Neuronal stem cell (in vitro differentiated cells): Measurements from ENCODE around the gene PHC2.
A peak's percentile ranks its signal among the peaks of the same experiment; 100 is the strongest.

Experiments
- DNase-seq: peaks from one replicate; pipeline ENCODE4 v3.0.0-alpha.2; 2013; ENCODE audit warnings: low spot score
- H2AFZ ChIP-seq: one replicate; pipeline ENCODE4 v1.6.1; 2013; ENCODE audit warnings: mild to moderate bottlenecking, low read length, inconsistent platforms
- H2AK5ac ChIP-seq: 2 replicates; pipeline ENCODE4 v1.6.1; 2013; ENCODE audit warnings: low read depth, mild to moderate bottlenecking, inconsistent platforms, low read length, moderate library complexity, mixed read lengths
- H2BK120ac ChIP-seq: 2 replicates; pipeline ENCODE4 v1.6.1; 2013; ENCODE audit warnings: low read depth, mild to moderate bottlenecking, inconsistent platforms, low read length, moderate library complexity, mixed read lengths
- H2BK12ac ChIP-seq: one replicate; pipeline ENCODE4 v1.6.1; 2013; ENCODE audit warnings: low read length, inconsistent platforms
- H2BK15ac ChIP-seq: 2 replicates; pipeline ENCODE4 v1.6.1; 2013; ENCODE audit warnings: mild to moderate bottlenecking, low read length, inconsistent platforms, mixed read lengths
- H2BK5ac ChIP-seq: one replicate; pipeline ENCODE4 v1.6.1; 2013; ENCODE audit warnings: inconsistent platforms, mild to moderate bottlenecking, low read length, moderate library complexity
- H3K14ac ChIP-seq: one replicate; pipeline ENCODE4 v1.6.1; 2013; ENCODE audit warnings: low read length, inconsistent platforms
- H3K18ac ChIP-seq: 2 replicates; pipeline ENCODE4 v1.6.1; 2013; ENCODE audit warnings: low read length, inconsistent platforms
- H3K23ac ChIP-seq: 2 replicates; pipeline ENCODE4 v1.6.1; 2013; ENCODE audit warnings: low read depth, mild to moderate bottlenecking, mixed read lengths, low read length, inconsistent platforms; ENCODE audit not compliant: poor library complexity
- H3K27ac ChIP-seq: replicated peaks from 3 replicates; pipeline ENCODE4 v1.5.1; 2013; ENCODE audit warnings: low read length, inconsistent platforms
- H3K27me3 ChIP-seq, 3 experiments: 2 replicates each; pipeline ENCODE4 v1.6.1; 2013; ENCODE audit warnings: low read length in 3 of 3, mild to moderate bottlenecking in 2 of 3, inconsistent platforms in 1 of 3, low read depth in 1 of 3, mixed read lengths in 1 of 3, moderate library complexity in 1 of 3; ENCODE audit not compliant: control insufficient read depth in 3 of 3, insufficient read depth in 3 of 3
- H3K36me3 ChIP-seq, 2 donors: replicated peaks in 1 of 2; 2 replicates each; pipeline ENCODE4 v1.6.1; 2013; ENCODE audit warnings: low read length in 2 of 2; ENCODE audit not compliant: control insufficient read depth in 2 of 2, insufficient read depth in 2 of 2
- H3K4ac ChIP-seq: 2 replicates; pipeline ENCODE4 v1.6.1; 2013; ENCODE audit warnings: inconsistent platforms, mild to moderate bottlenecking, low read length, moderate library complexity
- H3K4me1 ChIP-seq, 2 donors: 1 replicate in 1 of 2; 2 replicates in 1 of 2; pipeline ENCODE4 v1.6.1; 2013; ENCODE audit warnings: low read length in 2 of 2, low read depth in 1 of 2; ENCODE audit not compliant: control insufficient read depth in 2 of 2, insufficient read depth in 1 of 2
- H3K4me2 ChIP-seq: one replicate; pipeline ENCODE4 v1.6.1; 2013; ENCODE audit warnings: mild to moderate bottlenecking, low read length, inconsistent platforms; ENCODE audit not compliant: insufficient read depth, poor library complexity, severe bottlenecking
- H3K4me3 ChIP-seq, 2 donors: 2 replicates each; pipeline ENCODE4 v1.5.1; 2013; ENCODE audit warnings: low read length in 2 of 2, mild to moderate bottlenecking in 2 of 2, inconsistent platforms in 1 of 2, moderate library complexity in 1 of 2
- H3K79me1 ChIP-seq: one replicate; pipeline ENCODE4 v1.6.1; 2013; ENCODE audit warnings: low read depth, mild to moderate bottlenecking, inconsistent platforms, low read length, moderate library complexity
- H3K9ac ChIP-seq: one replicate; pipeline ENCODE4 v1.6.1; 2013; ENCODE audit warnings: mild to moderate bottlenecking, low read depth, low read length, inconsistent platforms; ENCODE audit not compliant: poor library complexity
- H3K9me3 ChIP-seq, 2 donors: replicated peaks in 1 of 2; 2 replicates each; pipeline versions ENCODE3 to v1.6.1; 2013; ENCODE audit warnings: low read length in 2 of 2, mild to moderate bottlenecking in 2 of 2, inconsistent platforms in 1 of 2, low read depth in 1 of 2, mixed read lengths in 1 of 2, moderate library complexity in 1 of 2; ENCODE audit not compliant: control insufficient read depth in 2 of 2, insufficient read depth in 1 of 2
- H4K8ac ChIP-seq: one replicate; pipeline ENCODE4 v1.6.1; 2013; ENCODE audit warnings: low read depth, mild to moderate bottlenecking, inconsistent platforms, low read length, moderate library complexity
- H4K91ac ChIP-seq: one replicate; pipeline ENCODE4 v1.6.1; 2013; ENCODE audit warnings: low read length, low read depth, mild to moderate bottlenecking, inconsistent platforms; ENCODE audit not compliant: poor library complexity
- WGBS, 2 donors: extraction: QIAGEN DNeasy Blood & Tissue Kit; methylation state at CpG; one replicate each; pipeline ENCODE4 v1.1.7; 2013; ENCODE audit warnings: missing lambda C conversion rate in 2 of 2, mixed read lengths in 1 of 2; ENCODE audit not compliant: insufficient read length in 2 of 2, insufficient replicate concordance in 1 of 2; ENCODE audit errors: extremely low coverage in 2 of 2; 5-methylcytosine and 5-hydroxymethylcytosine counted together

The PHC2 gene

DNA sequence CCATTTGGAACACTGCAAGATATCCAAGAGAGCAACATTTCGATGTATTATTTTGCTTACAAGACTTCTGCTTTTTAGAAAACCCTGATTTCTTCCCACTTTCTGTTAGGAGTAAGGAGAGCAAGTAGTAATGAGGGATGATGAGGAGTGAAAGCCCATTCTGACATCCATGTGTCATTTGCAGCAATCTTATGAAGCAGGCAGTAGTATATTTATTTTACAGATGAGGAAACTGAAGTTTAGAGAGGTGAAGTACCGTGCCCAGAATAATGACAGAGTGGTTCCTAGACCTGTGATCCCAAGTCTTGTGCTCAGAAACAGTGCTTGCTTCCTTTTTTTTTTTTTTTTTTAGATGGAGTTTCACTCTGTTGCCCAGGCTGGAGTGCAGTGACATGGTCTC lies 34.4 kb upstream of the PHC2 start:
- DNase-seq = no peak
- H3K27ac ChIP-seq = no peak overlapping the region

DNA sequence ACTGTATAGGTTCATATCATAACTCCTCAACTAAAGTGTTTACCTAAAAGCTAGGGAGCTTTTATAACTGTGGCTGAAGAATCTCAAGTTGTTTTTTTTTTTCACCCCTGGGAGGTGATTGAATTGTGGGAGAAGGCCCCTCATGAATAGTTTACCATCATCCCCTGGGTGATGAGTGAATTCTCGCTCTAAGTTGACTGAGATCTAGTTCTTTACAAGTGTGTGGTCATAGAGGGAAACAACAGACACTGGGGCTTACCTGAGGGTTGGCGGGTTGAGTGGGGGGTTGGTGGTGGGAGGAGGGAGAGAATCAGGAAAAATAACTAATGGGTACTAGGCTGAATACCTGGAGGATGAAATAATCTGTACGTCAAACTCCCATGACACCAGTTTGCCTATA lies 33.7 kb upstream of the PHC2 start:
- H2BK120ac ChIP-seq = no peak overlapping the region
- H4K91ac ChIP-seq = no peak overlapping the region
- H3K4ac ChIP-seq = no peak overlapping the region
- H3K4me3 ChIP-seq = no peak overlapping the region
- H2BK15ac ChIP-seq = no peak overlapping the region
- H3K18ac ChIP-seq = no peak overlapping the region
- H3K4me2 ChIP-seq = no peak overlapping the region
- H2AK5ac ChIP-seq = no peak overlapping the region
- no peaks in the 10 kb centered on the region for H3K36me3 ChIP-seq
- H2BK12ac ChIP-seq = no peak overlapping the region
- no peak overlapping the region for H2BK5ac ChIP-seq
- H3K9ac ChIP-seq = no peak overlapping the region
- no peak overlapping the region for H3K14ac ChIP-seq
- WGBS, 2 donors = no CpG with 5 or more reads among the region's 3 CpGs
- no peak overlapping the region for H3K27ac ChIP-seq
- no peaks in the 10 kb centered on the region for H3K9me3 ChIP-seq
- no peaks in the 10 kb centered on the region for H3K79me1 ChIP-seq
- no peak overlapping the region for H4K8ac ChIP-seq
- H2AFZ ChIP-seq = no peak overlapping the region
- H3K27me3 ChIP-seq = peaks cover 0 to 3% (median 0%) of the 10 kb centered on the region in 3 experiments
- no peak for DNase-seq
- H3K23ac ChIP-seq = no peak overlapping the region
- peaks cover 2 to 7% of the 10 kb centered on the region in 2 donors for H3K4me1 ChIP-seq

More for the DNA sequence above, 34.4 kb upstream of the PHC2 start:
- Histone ChIP-seq H4K8ac (no peak overlapping the region), H2BK5ac (no peak overlapping the region), H2BK12ac (no peak overlapping the region), H2BK15ac (no peak overlapping the region), H3K23ac (no peak overlapping the region), H3K4me1 (peaks cover 2 to 10% of the 10 kb centered on the region in 2 donors), H3K9me3 (no peaks in the 10 kb centered on the region), H2AFZ (no peak overlapping the region), H3K18ac (no peak overlapping the region), H3K36me3 (no peaks in the 10 kb centered on the region), H2AK5ac (no peak overlapping the region), H3K4me3 (no peak overlapping the region), H3K4ac (no peak overlapping the region), H3K14ac (no peak overlapping the region), H3K27me3 (peaks cover 0 to 3% (median 0%) of the 10 kb centered on the region in 3 experiments), H2BK120ac (no peak overlapping the region), H3K9ac (no peak overlapping the region), H4K91ac (no peak overlapping the region), H3K4me2 (no peak overlapping the region), H3K79me1 (no peaks in the 10 kb centered on the region)
- WGBS, 2 donors = no CpG with 5 or more reads among the region's 2 CpGs

GRCh38 chr1:33462405-33463164 lies 31.7 kb upstream of the PHC2 start:
- Histone ChIP-seq H3K4me3 (no peak overlapping the region), H3K36me3 (no peaks in the 10 kb centered on the region), H3K27ac (no peak overlapping the region), H2BK12ac (no peak overlapping the region), H2BK5ac (no peak overlapping the region), H3K4me2 (no peak overlapping the region), H2AFZ (no peak overlapping the region), H2AK5ac (no peak overlapping the region), H3K79me1 (no peaks in the 10 kb centered on the region), H4K8ac (no peak overlapping the region), H3K9me3 (no peaks in the 10 kb centered on the region), H3K18ac (no peak overlapping the region), H3K4me1 (peaks cover 0 to 3% of the 10 kb centered on the region in 2 donors), H2BK15ac (no peak overlapping the region), H3K27me3 (peaks cover 0 to 3% (median 0%) of the 10 kb centered on the region in 3 experiments), H3K4ac (no peak overlapping the region), H3K14ac (no peak overlapping the region), H2BK120ac (no peak overlapping the region), H3K23ac (no peak overlapping the region), H4K91ac (no peak overlapping the region), H3K9ac (no peak overlapping the region)
- no CpG with 5 or more reads among the region's 8 CpGs for WGBS, 2 donors
- no peak for DNase-seq

- Histone ChIP-seq H3K4me2 (no peak overlapping the region), H3K18ac (no peak overlapping the region), H2BK120ac (no peak overlapping the region), H2BK5ac (no peak overlapping the region), H3K27ac (no peak overlapping the region), H3K27me3 (peaks cover 0 to 3% (median 0%) of the 10 kb centered on the region in 3 experiments), H4K8ac (no peak overlapping the region), H3K4me1 (peaks cover 0 to 3% of the 10 kb centered on the region in 2 donors), H3K23ac (no peak overlapping the region), H2BK12ac (no peak overlapping the region), H3K14ac (no peak overlapping the region), H3K79me1 (no peaks in the 10 kb centered on the region), H2AK5ac (no peak overlapping the region), H2BK15ac (no peak overlapping the region), H3K36me3 (no peaks in the 10 kb centered on the region), H2AFZ (peak overlapping the region; percentile 32), H3K9ac (no peak overlapping the region), H4K91ac (no peak overlapping the region), H3K4me3 (no peak overlapping the region), H3K9me3 (no peaks in the 10 kb centered on the region), H3K4ac (no peak overlapping the region)
- WGBS, 2 donors = no CpG with 5 or more reads among the region's 4 CpGs
- DNase-seq = no peak
Measured at GRCh38 chr1:33460947-33461629, 30.2 kb upstream of the PHC2 start.
